ENCODE results near the gene ZC2HC1B. TPM values are rescaled to one million over a fixed set of nuclear protein-coding genes. Genes with fewer than 3 reads are reported as not detected.
"Not testable (repeated sequence)": the region's sequence is repeated elsewhere in the genome, so short reads cannot be mapped to it uniquely, and the experiment has no call there.

Gene ZC2HC1B
- polyA plus RNA-seq, 1 donor: not detected

DNA sequence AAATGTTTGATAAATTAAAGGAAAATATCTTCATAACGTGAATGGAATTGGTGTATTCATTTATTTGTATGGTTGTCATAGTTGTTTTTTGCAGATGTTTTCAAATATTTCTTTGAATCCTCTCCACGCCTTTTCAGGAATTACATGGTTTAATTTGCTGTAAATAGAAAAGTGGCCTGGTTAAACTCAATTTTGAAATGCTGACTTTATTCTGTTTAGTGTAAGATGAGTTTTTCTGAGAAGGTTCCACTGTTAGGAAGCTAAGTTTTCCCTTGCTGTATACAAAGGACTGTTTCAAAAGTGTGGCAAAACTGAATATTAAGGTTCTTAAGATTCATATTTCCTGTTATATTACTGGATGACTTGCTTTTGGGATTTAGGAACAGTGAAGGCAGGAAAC lies 503 bp upstream of the ZC2HC1B start:
- Histone ChIP-seq H3K9me3 (ENCODE audit: control insufficient read depth, low read depth, low read length) (no peaks in the 10 kb centered on the region), H3K4me3 (ENCODE audit: low read length) (no peak overlapping the region), H3K36me3 (ENCODE audit: control insufficient read depth, insufficient read depth, low read length) (peaks cover 51% of the 10 kb centered on the region), H3K27ac (ENCODE audit: low read length) (no peak overlapping the region), H3K4me1 (ENCODE audit: control insufficient read depth, insufficient read depth, low read length) (no peaks in the 10 kb centered on the region), H3K27me3 (ENCODE audit: control insufficient read depth, insufficient read depth, low read length) (no peaks in the 10 kb centered on the region)
- DNase-seq: no peak
- 93% methylated on average over 2 of the region's 2 CpGs for WGBS (ENCODE audit: insufficient coverage, low lambda C conversion rate)

DNA sequence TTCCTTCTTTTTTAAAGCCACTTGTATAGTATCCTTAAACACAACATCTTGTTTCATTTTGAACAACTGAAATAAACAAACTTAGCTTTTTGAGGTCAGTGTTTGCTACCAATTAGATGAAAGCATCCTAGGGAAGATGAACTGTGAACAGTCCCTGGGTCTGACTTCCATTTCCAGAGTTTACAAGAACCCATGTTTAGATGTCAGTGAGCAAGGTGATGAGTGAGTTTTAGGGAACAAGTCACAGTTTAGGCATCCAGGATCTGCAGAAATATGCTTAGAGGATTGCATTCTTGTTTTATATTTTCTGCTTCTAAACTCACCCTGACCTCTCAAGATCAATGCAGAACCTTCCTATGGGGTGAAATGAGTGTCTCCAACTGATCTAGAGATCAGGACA lies 3.0 kb downstream of the ZC2HC1B start:
- no peaks in the 10 kb centered on the region for H3K9me3 ChIP-seq (ENCODE audit: control insufficient read depth, low read depth, low read length)
- no peaks in the 10 kb centered on the region for H3K27me3 ChIP-seq (ENCODE audit: control insufficient read depth, insufficient read depth, low read length)
- H3K27ac ChIP-seq (ENCODE audit: low read length): no peak overlapping the region
- no peaks in the 10 kb centered on the region for H3K4me1 ChIP-seq (ENCODE audit: control insufficient read depth, insufficient read depth, low read length)
- no peak for DNase-seq
- H3K4me3 ChIP-seq (ENCODE audit: low read length): no peak overlapping the region
- H3K36me3 ChIP-seq (ENCODE audit: control insufficient read depth, insufficient read depth, low read length): peaks cover 25% of the 10 kb centered on the region

DNA sequence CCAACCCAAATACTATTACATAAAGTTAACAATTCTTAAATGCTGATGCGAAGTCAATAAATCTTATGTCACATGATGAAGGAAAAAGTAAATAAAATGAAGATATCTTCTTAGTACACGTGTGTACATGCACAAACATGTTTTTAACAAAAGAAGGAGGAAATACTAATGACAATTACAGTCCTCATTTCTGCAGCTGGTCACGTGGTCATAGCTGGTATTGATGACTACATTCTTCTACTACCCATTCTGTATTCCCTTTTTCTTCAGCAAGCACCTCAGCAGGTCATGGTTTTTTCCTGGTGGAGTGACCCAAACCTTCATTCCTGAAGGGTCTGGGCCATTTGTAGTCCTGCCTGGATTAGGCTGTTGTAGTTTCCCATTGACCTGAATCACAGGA lies 4.5 kb downstream of the ZC2HC1B start:
- H3K27me3 ChIP-seq (ENCODE audit: control insufficient read depth, insufficient read depth, low read length); H3K27ac ChIP-seq (ENCODE audit: low read length); H3K4me3 ChIP-seq (ENCODE audit: low read length); H3K4me1 ChIP-seq (ENCODE audit: control insufficient read depth, insufficient read depth, low read length); H3K9me3 ChIP-seq (ENCODE audit: control insufficient read depth, low read depth, low read length); DNase-seq: not testable (repeated sequence)
- peaks cover 14% of the 10 kb centered on the region for H3K36me3 ChIP-seq (ENCODE audit: control insufficient read depth, insufficient read depth, low read length)
- WGBS (ENCODE audit: insufficient coverage, low lambda C conversion rate): no CpG with 5 or more reads among the region's 3 CpGs

DNA sequence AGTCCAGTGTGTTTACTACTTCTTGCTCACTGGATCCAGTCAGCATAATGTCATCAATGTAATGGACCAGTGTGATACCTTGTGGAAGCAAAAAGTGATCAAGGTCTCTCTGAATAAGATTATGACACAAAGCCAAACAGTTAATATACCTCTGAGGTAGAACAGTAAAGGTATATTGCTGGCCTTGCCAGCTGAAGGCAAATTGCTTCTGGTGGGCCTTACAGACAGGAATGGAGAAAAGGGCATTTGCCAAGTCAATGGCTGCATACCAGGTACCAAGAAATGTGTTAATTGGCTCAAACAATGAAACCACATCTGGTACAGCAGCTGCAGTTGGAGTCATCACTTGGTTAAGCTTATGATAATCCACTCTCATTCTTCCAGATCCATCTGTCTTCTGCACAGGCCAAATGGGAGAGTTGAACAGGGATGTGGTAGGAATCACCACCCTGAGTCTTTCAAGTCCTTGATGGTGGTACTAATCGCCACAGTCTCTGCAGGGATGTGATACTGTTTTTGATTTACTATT lies 7.0 kb downstream of the ZC2HC1B start:
- H3K36me3 ChIP-seq (ENCODE audit: control insufficient read depth, insufficient read depth, low read length); H3K27me3 ChIP-seq (ENCODE audit: control insufficient read depth, insufficient read depth, low read length); H3K9me3 ChIP-seq (ENCODE audit: control insufficient read depth, low read depth, low read length); H3K27ac ChIP-seq (ENCODE audit: low read length); H3K4me1 ChIP-seq (ENCODE audit: control insufficient read depth, insufficient read depth, low read length); H3K4me3 ChIP-seq (ENCODE audit: low read length); DNase-seq: not testable (repeated sequence)
- WGBS (ENCODE audit: insufficient coverage, low lambda C conversion rate): no CpG with 5 or more reads among the region's 1 CpG

DNA sequence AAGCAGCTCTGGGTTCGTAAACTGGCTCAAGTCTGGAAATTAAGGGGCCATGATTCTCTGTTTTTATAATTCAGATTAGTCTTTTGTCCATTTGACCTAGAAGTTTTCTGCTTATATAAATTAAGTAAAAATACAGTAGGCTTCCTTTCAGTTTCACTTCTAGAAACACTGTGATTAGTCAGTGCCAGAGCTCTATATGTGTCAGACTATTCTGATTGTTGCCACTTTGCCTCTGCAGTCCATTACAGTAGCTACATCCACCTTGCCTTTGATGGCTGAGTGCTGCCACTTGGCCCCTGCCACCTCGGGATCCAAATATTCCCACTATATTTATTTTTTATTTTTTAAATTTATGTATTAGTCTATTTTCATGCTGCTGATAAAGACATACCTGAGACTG lies 7.9 kb downstream of the ZC2HC1B start:
- Histone ChIP-seq H3K36me3 (ENCODE audit: control insufficient read depth, insufficient read depth, low read length) (no peaks in the 10 kb centered on the region), H3K9me3 (ENCODE audit: control insufficient read depth, low read depth, low read length) (no peaks in the 10 kb centered on the region), H3K4me1 (ENCODE audit: control insufficient read depth, insufficient read depth, low read length) (no peaks in the 10 kb centered on the region), H3K4me3 (ENCODE audit: low read length) (no peak overlapping the region), H3K27me3 (ENCODE audit: control insufficient read depth, insufficient read depth, low read length) (no peaks in the 10 kb centered on the region), H3K27ac (ENCODE audit: low read length) (no peak overlapping the region)
- no CpG with 5 or more reads among the region's 2 CpGs for WGBS (ENCODE audit: insufficient coverage, low lambda C conversion rate)
- DNase-seq: peak in 1 of 2 donors; percentile 10

DNA sequence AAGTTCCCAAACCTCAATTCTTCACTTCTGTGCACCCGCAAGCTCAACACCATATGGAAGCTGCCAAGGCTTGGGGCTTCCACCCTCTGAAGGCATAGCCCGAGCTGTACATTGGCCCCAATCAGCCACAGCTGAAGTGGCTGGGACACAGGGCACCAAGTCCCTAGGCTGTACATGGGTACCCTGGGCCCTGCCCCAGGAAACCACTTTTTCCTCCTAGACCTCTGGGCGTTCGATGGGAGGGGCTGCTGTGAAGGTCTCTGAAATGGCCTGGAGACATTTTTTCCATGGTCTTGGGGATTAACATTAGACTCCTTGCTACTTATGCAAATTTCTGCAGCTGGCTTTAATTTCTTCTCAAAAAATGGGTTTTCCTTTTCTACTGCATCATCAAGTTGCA lies 9.3 kb downstream of the ZC2HC1B start:
- not testable (repeated sequence) for H3K4me1 ChIP-seq (ENCODE audit: control insufficient read depth, insufficient read depth, low read length); DNase-seq; H3K27ac ChIP-seq (ENCODE audit: low read length); H3K4me3 ChIP-seq (ENCODE audit: low read length); H3K27me3 ChIP-seq (ENCODE audit: control insufficient read depth, insufficient read depth, low read length); H3K36me3 ChIP-seq (ENCODE audit: control insufficient read depth, insufficient read depth, low read length); H3K9me3 ChIP-seq (ENCODE audit: control insufficient read depth, low read depth, low read length)
- 83% methylated on average over 1 of the region's 4 CpGs for WGBS (ENCODE audit: insufficient coverage, low lambda C conversion rate)

DNA sequence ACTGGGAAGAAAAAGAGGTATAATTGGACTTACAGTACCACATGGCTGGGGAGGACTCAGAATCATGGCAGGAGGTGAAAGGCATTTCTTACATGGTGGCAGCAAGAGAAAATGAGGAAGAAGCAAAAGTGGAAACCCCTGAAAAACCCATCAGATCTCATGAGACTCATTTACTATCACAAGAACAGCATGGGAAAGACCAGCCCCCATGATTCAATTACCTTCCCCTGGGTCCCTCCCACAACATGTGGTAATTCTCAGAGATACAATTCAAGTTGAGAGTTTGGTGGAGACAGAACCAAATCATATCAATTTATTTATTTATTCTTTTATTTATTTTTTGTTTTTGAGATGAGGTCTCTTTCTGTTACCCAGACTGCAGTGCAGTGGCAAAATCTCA lies 10.2 kb downstream of the ZC2HC1B start:
- H3K4me1 ChIP-seq (ENCODE audit: control insufficient read depth, insufficient read depth, low read length); H3K27ac ChIP-seq (ENCODE audit: low read length); H3K9me3 ChIP-seq (ENCODE audit: control insufficient read depth, low read depth, low read length); H3K4me3 ChIP-seq (ENCODE audit: low read length); H3K27me3 ChIP-seq (ENCODE audit: control insufficient read depth, insufficient read depth, low read length); H3K36me3 ChIP-seq (ENCODE audit: control insufficient read depth, insufficient read depth, low read length); DNase-seq: not testable (repeated sequence)

DNA sequence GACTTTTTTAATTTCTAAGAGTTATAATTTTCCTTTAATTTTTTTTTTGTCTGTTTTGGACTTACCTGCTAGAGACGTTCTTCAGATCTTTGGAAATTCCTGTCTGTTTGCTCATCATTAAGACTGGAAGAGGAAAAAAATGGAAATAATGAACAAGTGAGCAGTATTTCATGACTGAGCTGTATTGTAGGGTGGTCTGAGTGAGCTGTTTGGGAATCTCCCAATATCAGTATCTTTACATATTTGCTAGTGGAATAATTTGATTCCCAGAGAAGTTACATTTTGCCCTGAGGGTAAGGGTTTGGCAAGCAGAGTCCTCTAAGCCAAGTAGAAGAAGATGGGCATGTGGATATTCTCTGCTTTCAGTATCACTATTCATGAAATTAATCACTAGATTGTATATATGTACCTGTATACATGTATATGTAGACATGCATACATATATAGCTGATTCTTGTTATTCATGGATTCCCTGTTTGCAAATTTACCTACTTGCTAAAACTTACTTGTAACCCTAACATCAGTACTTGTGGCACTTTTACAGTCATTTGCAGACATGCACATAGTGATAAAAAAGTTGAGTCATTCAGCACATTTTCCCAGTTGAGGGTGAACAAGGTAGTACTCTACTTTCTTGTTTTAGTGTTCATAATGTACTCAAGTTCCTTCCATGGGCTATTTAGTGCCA lies 13.5 kb downstream of the ZC2HC1B start:
- no peaks in the 10 kb centered on the region for H3K27me3 ChIP-seq (ENCODE audit: control insufficient read depth, insufficient read depth, low read length)
- no peaks in the 10 kb centered on the region for H3K36me3 ChIP-seq (ENCODE audit: control insufficient read depth, insufficient read depth, low read length)
- H3K4me1 ChIP-seq (ENCODE audit: control insufficient read depth, insufficient read depth, low read length): no peaks in the 10 kb centered on the region
- H3K4me3 ChIP-seq (ENCODE audit: low read length): no peak overlapping the region
- 100% methylated on average over 1 of the region's 1 CpG for WGBS (ENCODE audit: insufficient coverage, low lambda C conversion rate)
- peaks cover 2% of the 10 kb centered on the region for H3K9me3 ChIP-seq (ENCODE audit: control insufficient read depth, low read depth, low read length)
- no peak for DNase-seq
- no peak overlapping the region for H3K27ac ChIP-seq (ENCODE audit: low read length)

DNA sequence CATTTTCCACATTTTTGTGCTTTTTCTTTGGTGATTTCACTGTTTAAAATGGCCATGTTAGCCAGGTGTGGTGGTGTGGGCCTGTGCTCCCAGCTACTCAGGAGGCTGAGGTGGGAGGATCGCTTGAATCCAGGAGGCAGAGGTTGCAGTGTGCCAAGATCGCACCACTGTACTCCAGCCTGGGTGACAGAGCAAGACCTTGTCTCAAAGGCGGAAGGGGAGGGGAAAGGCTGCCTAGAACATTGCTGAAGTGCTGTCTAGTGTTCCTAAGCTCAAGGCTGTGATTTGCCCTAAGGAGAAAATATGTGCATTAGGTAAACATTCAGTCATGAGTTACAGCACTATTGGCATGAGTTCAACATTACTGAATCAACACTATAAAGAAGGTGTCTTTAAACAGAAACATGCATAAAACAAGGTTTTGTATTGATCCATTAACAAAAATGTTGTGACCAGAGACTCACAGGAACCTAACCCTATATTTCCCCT lies 14.0 kb downstream of the ZC2HC1B start:
- no peaks in the 10 kb centered on the region for H3K36me3 ChIP-seq (ENCODE audit: control insufficient read depth, insufficient read depth, low read length)
- H3K4me1 ChIP-seq (ENCODE audit: control insufficient read depth, insufficient read depth, low read length): no peaks in the 10 kb centered on the region
- no CpG with 5 or more reads among the region's 3 CpGs for WGBS (ENCODE audit: insufficient coverage, low lambda C conversion rate)
- H3K27ac ChIP-seq (ENCODE audit: low read length): no peak overlapping the region
- peaks cover 2% of the 10 kb centered on the region for H3K9me3 ChIP-seq (ENCODE audit: control insufficient read depth, low read depth, low read length)
- no peak for DNase-seq
- H3K27me3 ChIP-seq (ENCODE audit: control insufficient read depth, insufficient read depth, low read length): no peaks in the 10 kb centered on the region
- H3K4me3 ChIP-seq (ENCODE audit: low read length): no peak overlapping the region

DNA sequence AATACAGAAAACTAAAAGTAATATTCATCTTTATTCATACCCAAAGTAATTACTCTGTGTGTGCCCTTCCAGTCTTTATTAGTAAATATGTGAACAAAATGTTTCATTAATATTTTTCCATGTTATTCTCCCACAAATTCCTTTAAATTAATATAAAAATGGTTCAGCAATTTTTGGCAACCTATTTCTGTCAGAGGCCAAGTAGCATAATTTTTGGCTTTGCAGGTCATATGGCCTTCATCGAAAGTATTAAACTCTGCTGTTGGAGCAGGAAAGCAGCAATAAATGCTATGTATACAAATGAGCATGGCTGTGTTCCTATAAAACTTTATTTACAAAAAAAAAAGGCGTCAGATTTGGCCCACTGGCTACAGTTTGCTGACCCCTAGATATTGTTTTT lies 16.1 kb downstream of the ZC2HC1B start:
- WGBS (ENCODE audit: insufficient coverage, low lambda C conversion rate): 100% methylated on average over 1 of the region's 2 CpGs
- Histone ChIP-seq H3K36me3 (ENCODE audit: control insufficient read depth, insufficient read depth, low read length) (no peaks in the 10 kb centered on the region), H3K9me3 (ENCODE audit: control insufficient read depth, low read depth, low read length) (peaks cover 2% of the 10 kb centered on the region), H3K4me3 (ENCODE audit: low read length) (no peak overlapping the region), H3K27me3 (ENCODE audit: control insufficient read depth, insufficient read depth, low read length) (no peaks in the 10 kb centered on the region), H3K4me1 (ENCODE audit: control insufficient read depth, insufficient read depth, low read length) (no peaks in the 10 kb centered on the region), H3K27ac (ENCODE audit: low read length) (no peak overlapping the region)
- no peak for DNase-seq

DNA sequence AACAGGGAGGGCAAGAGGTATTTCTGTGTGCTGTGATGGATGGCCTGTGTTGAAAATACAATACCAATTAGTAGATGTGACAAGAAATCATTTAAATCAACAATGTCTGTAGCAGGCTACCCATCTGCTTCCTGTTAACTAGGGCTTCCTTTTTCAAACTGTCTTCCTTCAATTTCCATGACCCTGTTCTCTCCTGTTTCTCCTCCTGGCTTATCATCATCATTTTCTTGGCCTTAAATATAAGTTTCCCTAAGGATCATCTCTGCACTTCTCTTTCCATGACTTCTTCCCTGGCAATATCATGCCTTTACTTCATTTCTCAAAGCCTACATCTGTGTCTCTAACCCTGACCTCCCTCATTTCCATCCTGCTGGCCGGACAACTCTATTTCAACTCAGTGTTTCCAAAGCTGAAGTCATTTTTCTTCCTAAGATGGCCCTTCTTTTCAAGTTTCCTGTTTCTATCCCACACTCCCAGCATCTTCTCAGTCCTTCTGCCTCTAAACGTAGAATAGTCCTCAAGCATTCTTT lies 18.2 kb downstream of the ZC2HC1B start:
- peaks cover 2% of the 10 kb centered on the region for H3K9me3 ChIP-seq (ENCODE audit: control insufficient read depth, low read depth, low read length)
- WGBS (ENCODE audit: insufficient coverage, low lambda C conversion rate): 93% methylated on average over 2 of the region's 2 CpGs
- H3K4me1 ChIP-seq (ENCODE audit: control insufficient read depth, insufficient read depth, low read length): no peaks in the 10 kb centered on the region
- H3K27ac ChIP-seq (ENCODE audit: low read length): no peak overlapping the region
- DNase-seq: no peak
- no peaks in the 10 kb centered on the region for H3K27me3 ChIP-seq (ENCODE audit: control insufficient read depth, insufficient read depth, low read length)
- no peaks in the 10 kb centered on the region for H3K36me3 ChIP-seq (ENCODE audit: control insufficient read depth, insufficient read depth, low read length)
- no peak overlapping the region for H3K4me3 ChIP-seq (ENCODE audit: low read length)
